Hepatocyte (in vitro differentiated cells): Measurements from ENCODE around the gene SCN2B. TPM values are rescaled to one million over a fixed set of nuclear protein-coding genes. Genes with fewer than 3 reads are reported as not detected.

Experiments
- DNase-seq: peaks from one replicate; pipeline ENCODE4 v3.0.0-alpha.2; 2016; ENCODE audit warnings: low spot score
- H2AFZ ChIP-seq: fragments of 200-600 bp; sonication (generic); 2 replicates; pipeline ENCODE4 v1.6.0; 2016; ENCODE audit warnings: antibody characterized with exemption, mild to moderate bottlenecking
- H3K27ac ChIP-seq: fragments of 200-600 bp; sonication (generic); 2 replicates; pipeline ENCODE4 v1.5.1; 2016; ENCODE audit warnings: mild to moderate bottlenecking
- H3K27me3 ChIP-seq: fragments of 200-600 bp; sonication (generic); 2 replicates; pipeline ENCODE4 v1.6.1; 2016
- H3K36me3 ChIP-seq: fragments of 200-600 bp; sonication (generic); replicated peaks from 2 replicates; pipeline ENCODE4 v1.5.1; 2016; ENCODE audit warnings: low read depth; ENCODE audit not compliant: insufficient read depth
- H3K4me1 ChIP-seq: fragments of 200-600 bp; sonication (generic); 2 replicates; pipeline ENCODE4 v1.5.1; 2016; ENCODE audit warnings: mild to moderate bottlenecking, moderate library complexity; ENCODE audit not compliant: insufficient read depth
- H3K4me2 ChIP-seq: fragments of 200-600 bp; sonication (generic); 2 replicates; pipeline ENCODE4 v1.6.0; 2016
- H3K4me3 ChIP-seq: fragments of 200-600 bp; sonication (generic); 2 replicates; pipeline ENCODE4 v1.5.1; 2016; ENCODE audit warnings: mild to moderate bottlenecking
- H3K79me2 ChIP-seq: fragments of 200-600 bp; sonication (generic); 2 replicates; pipeline ENCODE4 v1.6.0; 2017; ENCODE audit warnings: mild to moderate bottlenecking
- H3K9me2 ChIP-seq: fragments of 200-600 bp; sonication (generic); replicated peaks from 2 replicates; pipeline ENCODE4 v1.6.0; 2017; ENCODE audit warnings: mild to moderate bottlenecking; ENCODE audit not compliant: insufficient read depth
- H3K9me3 ChIP-seq: fragments of 200-600 bp; sonication (generic); 2 replicates; pipeline ENCODE4 v1.5.1; 2016; ENCODE audit warnings: low read depth, mild to moderate bottlenecking
- H4K20me1 ChIP-seq: fragments of 200-600 bp; sonication (generic); 2 replicates; pipeline ENCODE4 v1.6.0; 2016; ENCODE audit warnings: mild to moderate bottlenecking; ENCODE audit not compliant: insufficient read depth, poor library complexity, severe bottlenecking
- CTCF ChIP-seq: fragments of 200-600 bp; sonication (generic); IDR thresholded peaks from 2 replicates; pipeline ENCODE4 v1.5.1; 2016; ENCODE audit warnings: antibody characterized with exemption, mild to moderate bottlenecking; ENCODE audit not compliant: poor library complexity
- EZH2 ChIP-seq: fragments of 200-600 bp; sonication (generic); IDR thresholded peaks from 2 replicates; pipeline ENCODE4 v1.6.1; 2016; ENCODE audit warnings: antibody characterized with exemption, mild to moderate bottlenecking, borderline replicate concordance
- EZH2phosphoT487 ChIP-seq: fragments of 200-600 bp; sonication (generic); IDR thresholded peaks from one replicate; pipeline ENCODE4 v1.6.1; 2018; ENCODE audit warnings: antibody characterized with exemption, mild to moderate bottlenecking, low read depth, moderate library complexity; ENCODE audit not compliant: unreplicated experiment, severe bottlenecking
- WGBS: methylation state at CpG from one replicate; pipeline ENCODE4 v1.1.6; 2016; ENCODE audit warnings: low lambda C conversion rate; ENCODE audit errors: missing lambda C conversion rate; 5-methylcytosine and 5-hydroxymethylcytosine counted together
- polyA plus RNA-seq: library from polyadenylated mRNA; unstranded; fragments of >200 nt; fragmentation: Nextera tagmentation; extraction: Ambion mirVana; gene quantifications from 2 replicates; pipeline ENCODE4 v1.2.1, GENCODE V29; 2016
- total RNA-seq: library from RNA; depleted of rRNA; stranded (reverse); fragments of >200 nt; gene quantifications from 2 replicates; pipeline ENCODE4 v1.2.3, GENCODE V29; 2014

Gene SCN2B
- total and polyA plus RNA-seq, 2 experiments from 2014 or later, result 1.1 to 1.2 TPM

GRCh38 chr11:118212131-118212725, 35.8 kb upstream of the SCN2B start:
- Histone ChIP-seq H3K9me3 (no peaks in the 10 kb centered on the region), H3K36me3 (no peaks in the 10 kb centered on the region), H3K27ac (peak overlapping the region; percentile 96), H4K20me1 (no peaks in the 10 kb centered on the region), H3K79me2 (no peaks in the 10 kb centered on the region), H3K4me1 (peaks cover 45% of the 10 kb centered on the region), H2AFZ (no peak overlapping the region), H3K4me3 (no peak overlapping the region), H3K27me3 (no peaks in the 10 kb centered on the region), H3K4me2 (peak overlapping the region; percentile 20), H3K9me2 (no peaks in the 10 kb centered on the region)
- peak; percentile 86 for DNase-seq
- 49% methylated on average over 7 of the region's 7 CpGs for whole genome bisulfite sequencing
- no peak for TF ChIP-seq CTCF
- TF ChIP-seq EZH2, result no peak

GRCh38 chr11:118211006-118211405, 34.6 kb upstream of the SCN2B start:
- Histone ChIP-seq H3K4me1 (peaks cover 37% of the 10 kb centered on the region), H3K36me3 (no peaks in the 10 kb centered on the region), H3K79me2 (no peaks in the 10 kb centered on the region), H2AFZ (no peak overlapping the region), H3K27me3 (no peaks in the 10 kb centered on the region), H3K4me2 (peak overlapping the region; percentile 16), H4K20me1 (no peaks in the 10 kb centered on the region), H3K9me3 (no peaks in the 10 kb centered on the region), H3K4me3 (no peak overlapping the region), H3K27ac (peak overlapping the region; percentile 96), H3K9me2 (no peaks in the 10 kb centered on the region)
- WGBS, result 42% methylated on average over 6 of the region's 6 CpGs
- TF ChIP-seq EZH2, result no peak
- no peak for TF ChIP-seq EZH2phosphoT487
- no peak for TF ChIP-seq CTCF
- DNase-seq, result no peak

GRCh38 chr11:118210323-118210722, 33.9 kb upstream of the SCN2B start:
- no peak for TF ChIP-seq CTCF
- TF ChIP-seq EZH2, result no peak
- TF ChIP-seq EZH2phosphoT487, result no peak
- H3K4me1 ChIP-seq, result peaks cover 37% of the 10 kb centered on the region

More at GRCh38 chr11:118210323-118210722, 33.9 kb upstream of the SCN2B start:
- H3K27me3 ChIP-seq, result no peaks in the 10 kb centered on the region
- H4K20me1 ChIP-seq, result no peaks in the 10 kb centered on the region
- DNase-seq, result no peak
- H3K79me2 ChIP-seq, result no peaks in the 10 kb centered on the region
- no peak overlapping the region for H3K4me3 ChIP-seq
- H2AFZ ChIP-seq, result no peak overlapping the region
- peak overlapping the region; percentile 96 for H3K27ac ChIP-seq
- 92% methylated on average over 7 of the region's 7 CpGs for whole genome bisulfite sequencing
- H3K4me2 ChIP-seq, result no peak overlapping the region
- H3K36me3 ChIP-seq, result no peaks in the 10 kb centered on the region
- no peaks in the 10 kb centered on the region for H3K9me3 ChIP-seq
- H3K9me2 ChIP-seq, result no peaks in the 10 kb centered on the region
